Activated T-cell treated with anti-CD3 and anti-CD28 coated beads, Interleukin-2, amount 50 U/mL, for 1 hour (primary cell): Measurements from ENCODE around the gene LRFN3.
"Not testable (repeated sequence)": the region's sequence is repeated elsewhere in the genome, so short reads cannot be mapped to it uniquely, and the experiment has no call there.

ENCODE experiments used
- DNase-seq: peaks from one replicate; pipeline ENCODE4 v3.0.0-alpha.2; 2020

Gene LRFN3, protein sequence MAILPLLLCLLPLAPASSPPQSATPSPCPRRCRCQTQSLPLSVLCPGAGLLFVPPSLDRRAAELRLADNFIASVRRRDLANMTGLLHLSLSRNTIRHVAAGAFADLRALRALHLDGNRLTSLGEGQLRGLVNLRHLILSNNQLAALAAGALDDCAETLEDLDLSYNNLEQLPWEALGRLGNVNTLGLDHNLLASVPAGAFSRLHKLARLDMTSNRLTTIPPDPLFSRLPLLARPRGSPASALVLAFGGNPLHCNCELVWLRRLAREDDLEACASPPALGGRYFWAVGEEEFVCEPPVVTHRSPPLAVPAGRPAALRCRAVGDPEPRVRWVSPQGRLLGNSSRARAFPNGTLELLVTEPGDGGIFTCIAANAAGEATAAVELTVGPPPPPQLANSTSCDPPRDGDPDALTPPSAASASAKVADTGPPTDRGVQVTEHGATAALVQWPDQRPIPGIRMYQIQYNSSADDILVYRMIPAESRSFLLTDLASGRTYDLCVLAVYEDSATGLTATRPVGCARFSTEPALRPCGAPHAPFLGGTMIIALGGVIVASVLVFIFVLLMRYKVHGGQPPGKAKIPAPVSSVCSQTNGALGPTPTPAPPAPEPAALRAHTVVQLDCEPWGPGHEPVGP

DNA sequence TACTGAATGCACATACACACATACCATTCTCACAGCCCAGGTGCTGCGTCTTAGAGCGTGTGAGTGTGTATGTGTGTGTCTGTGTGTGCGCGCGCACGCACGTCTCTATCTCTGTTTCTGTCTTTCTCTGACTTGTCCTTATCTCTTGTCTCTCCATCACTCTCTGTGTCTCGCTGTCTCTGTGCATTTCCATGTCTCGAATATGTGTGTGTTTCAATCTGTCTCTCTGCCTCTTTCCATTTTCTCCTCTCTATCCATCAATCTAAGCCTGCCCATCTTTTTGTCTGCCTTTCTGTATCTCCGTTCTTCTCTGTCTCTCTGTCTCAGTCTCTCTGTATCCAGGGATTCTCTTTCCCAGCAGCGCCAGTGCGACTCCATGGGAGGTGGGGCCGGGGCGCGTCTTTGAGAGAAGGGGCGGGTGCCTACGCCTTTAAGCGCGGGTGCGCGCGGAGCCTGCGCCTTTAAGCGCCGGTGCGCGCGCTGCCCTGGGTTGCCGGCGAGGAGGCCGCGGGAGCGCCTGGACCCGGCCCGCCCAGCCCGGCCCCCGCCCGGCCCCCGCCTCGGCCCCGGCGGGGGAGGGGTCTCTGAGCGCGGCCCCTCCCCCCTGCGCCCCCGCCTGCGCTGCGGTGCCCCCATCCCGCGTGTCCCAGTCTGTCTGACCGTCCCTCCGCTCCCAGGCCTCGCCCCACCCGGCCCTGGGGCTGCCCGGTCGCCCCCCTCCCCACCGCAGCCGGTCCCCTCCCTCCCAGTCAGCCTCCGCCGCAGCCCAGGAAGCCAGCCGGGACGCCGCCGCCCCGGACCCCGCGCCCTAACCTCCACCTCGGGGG, at the start of gene LRFN3:
TSS of gene LRFN3 (plus strand) at position 464 of the 827 bp plus-strand sequence. CDS start 3,052 bp downstream, outside the sequence.
- peak; percentile 64 for DNase-seq

- no peak for DNase-seq
These were observed 49.0 kb upstream of the LRFN3 start for GRCh38 chr19:35887197-35887596.

DNA sequence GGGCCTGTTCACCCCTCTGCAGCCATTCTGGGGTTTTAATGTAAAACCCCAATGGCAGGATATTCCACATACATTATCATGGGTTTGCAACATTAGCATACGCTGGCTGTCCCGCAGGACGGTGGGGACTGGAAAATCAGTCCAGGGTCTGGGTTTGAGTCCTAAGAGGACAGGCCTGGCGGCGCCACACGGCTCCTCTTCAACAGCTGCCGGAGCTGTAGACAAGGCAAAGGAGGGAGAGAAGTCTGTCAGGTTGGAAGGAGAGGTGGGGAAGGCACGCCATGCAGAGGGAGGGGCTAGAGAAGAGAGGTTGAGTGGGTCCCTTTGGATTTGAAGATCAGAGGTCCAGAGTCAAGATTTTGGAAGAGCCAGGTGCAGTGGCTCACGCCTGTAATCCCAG, 47.8 kb upstream of the LRFN3 start:
- no peak for DNase-seq

GRCh38 chr19:35889370-35890112, 46.6 kb upstream of the LRFN3 start:
- peak; percentile 59 for DNase-seq

GRCh38 chr19:35890113-35890650, 46.0 kb upstream of the LRFN3 start:
- DNase-seq = peak; percentile 55

- not testable (repeated sequence) for DNase-seq
These were observed 44.4 kb upstream of the LRFN3 start for GRCh38 chr19:35891819-35892218.

DNA sequence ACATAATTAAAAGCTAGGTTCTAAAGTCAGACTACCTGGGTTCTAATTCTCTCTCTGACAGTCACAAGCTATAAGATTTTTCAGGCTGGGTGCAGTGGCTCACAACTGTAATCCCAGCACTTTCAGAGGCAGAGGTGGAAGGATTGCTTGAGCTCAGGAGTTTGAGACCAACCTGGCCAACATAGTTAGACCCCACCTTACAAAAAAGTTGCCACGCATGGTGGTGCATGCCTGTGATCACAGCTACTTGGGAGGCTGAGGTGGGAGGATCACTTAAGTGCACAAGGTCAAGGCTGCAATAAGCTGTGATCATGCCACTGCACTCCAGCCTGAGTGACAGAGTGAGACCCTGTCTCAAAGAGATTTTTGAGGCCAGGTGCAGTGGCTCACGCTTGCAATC, 41.8 kb upstream of the LRFN3 start:
- DNase-seq = no peak

- peak; percentile 47 for DNase-seq
These were observed 40.1 kb upstream of the LRFN3 start for GRCh38 chr19:35895911-35896642.

DNA sequence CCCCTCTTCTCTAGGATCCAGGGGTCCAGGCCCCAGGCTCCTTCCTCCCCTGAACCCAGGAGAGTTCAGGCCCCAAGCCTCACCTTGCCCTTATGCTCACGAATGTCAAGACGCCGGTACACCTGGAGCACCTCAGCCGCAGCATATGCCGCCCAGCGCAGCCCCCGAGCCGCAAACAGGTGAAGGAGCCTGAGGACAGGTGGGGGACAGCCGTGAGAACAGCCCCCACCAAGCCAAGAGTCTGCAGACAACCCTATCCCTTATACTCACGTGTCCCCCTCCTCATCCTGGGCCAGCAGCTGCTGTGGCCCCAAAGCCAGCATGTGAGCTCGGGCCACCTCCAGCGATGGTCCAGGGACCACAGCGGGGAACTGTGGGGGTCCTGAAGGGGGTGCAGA, 39.5 kb upstream of the LRFN3 start:
- DNase-seq = peak; percentile 41

DNA sequence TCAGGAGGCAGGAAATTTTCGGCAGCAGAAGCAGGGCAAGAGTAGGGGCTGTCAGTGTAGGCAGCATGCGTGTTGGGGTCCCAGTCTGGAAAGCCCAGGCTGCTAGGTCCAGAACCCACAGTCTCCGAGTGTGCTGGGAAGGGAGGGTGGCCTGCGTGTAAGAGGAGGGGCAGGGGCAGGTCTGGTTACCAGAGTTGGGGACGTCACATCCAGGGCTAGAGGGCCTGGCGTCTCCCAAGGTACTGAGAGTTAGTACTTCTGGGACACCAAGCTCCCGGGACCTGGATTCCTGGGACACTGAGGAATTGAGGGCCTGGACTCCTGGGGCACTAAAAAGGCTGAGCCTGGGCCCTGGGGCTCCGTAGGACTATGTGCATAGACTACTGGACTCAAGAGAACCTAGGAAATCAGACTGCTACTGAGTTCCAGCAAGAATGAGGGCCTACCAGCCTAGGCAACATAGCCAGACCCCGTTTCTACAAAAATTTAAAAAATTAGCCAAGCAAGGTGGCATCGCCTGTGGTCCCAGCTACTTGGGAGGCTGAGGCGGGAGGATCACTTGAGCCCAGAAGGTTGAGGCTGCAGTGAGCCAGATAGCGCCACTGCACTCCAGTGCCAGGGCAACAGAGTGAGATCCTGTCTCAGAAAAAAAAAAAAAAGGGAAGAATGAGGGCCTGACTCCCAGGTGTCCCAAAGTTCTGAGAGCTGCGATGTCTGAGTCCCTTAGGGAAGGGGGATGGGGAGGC, 38.3 kb upstream of the LRFN3 start:
- DNase-seq = peak; percentile 38

DNA sequence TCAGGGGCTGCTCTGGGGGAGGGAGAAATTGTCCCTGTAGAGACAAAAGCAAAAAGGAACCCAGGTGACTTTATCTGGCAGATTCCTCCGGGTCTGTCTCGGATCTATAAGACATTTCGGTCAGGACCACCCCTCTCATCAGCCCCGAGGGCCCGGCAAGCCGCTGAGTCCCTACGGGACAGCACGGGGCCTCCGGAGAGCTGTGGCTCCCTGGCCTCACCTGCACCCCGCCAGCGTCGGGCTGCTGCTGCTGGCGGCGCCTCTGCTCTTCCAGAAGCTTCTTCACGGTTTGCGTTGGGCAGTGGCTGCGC, 37.7 kb upstream of the LRFN3 start:
- no peak for DNase-seq

DNA sequence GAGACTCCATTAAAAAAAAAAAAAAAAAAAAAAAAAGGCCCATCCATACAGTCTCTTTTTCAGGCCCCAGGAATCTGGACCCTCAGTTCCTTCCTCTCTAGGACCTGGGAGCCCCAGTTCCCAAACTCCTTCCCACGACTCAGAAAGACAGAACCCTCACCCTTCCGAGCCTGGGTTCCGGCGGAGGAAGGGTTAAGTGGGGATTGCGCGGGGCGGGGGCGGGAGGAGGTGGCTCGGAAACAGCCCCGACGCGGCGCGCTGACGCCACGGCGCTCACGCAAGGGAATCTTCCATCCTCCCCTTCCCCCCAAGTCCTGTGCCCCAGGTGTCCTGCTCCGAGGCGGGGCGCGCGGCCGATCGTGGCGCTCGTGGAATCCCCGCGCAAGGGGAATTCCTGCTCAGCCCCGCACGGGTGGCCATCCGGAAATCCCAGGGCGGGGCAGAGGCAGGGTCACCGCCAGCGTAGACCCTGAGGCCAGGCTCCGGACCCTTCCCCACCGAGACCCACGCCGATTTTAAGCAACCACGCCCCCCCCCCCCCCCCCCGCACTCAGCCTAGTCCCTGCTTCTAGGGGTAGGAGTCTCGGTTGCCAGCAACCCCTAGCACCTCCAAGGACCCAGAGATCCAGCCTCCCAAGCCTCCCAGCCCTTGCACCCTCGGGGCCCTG, 36.5 kb upstream of the LRFN3 start:
- peak; percentile 87 for DNase-seq

GRCh38 chr19:35901055-35901644, 35.0 kb upstream of the LRFN3 start:
- DNase-seq = no peak

DNA sequence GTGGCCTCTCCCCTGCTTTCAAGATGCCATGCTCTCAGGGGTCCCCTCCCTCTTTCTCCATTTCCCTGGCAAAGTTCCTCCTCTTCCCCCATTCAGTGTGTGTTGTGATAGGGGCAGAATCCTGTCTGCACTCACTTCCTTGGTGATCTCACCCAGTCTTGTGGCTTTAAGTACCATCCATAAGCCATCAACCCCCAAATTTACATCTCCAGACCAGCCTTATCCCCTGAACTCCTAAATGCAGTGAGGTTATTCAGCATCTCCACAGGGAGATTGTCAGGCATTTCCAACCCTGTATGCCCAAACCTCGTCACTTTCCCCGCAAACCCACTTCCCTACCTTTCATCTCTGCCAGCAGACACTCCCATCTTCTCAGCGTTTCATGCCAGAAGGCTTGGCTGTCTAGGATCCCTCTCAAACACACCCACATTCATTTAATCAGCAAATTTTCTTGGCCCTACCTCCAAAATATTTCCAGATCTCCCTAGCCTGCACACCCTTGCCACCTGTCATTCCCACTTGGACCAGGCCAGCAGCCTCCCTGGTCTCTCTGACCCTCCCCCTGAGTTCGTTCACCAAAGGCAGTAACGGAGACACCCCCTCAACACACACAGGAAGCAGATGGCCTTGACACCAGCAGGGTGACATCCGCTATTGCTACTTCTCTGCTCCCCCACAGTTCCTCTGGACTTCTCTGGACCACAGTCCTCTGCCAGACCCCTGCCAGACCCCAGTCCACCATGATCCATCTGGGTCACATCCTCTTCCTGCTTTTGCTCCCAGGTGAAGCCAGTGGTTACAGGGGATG, 34.1 kb upstream of the LRFN3 start, which contains the start of gene HCST:
TSS of gene HCST (plus strand) at position 676 of the 808 bp plus-strand sequence. CDS start at position 741, 65 bp downstream.
- peak; percentile 61 for DNase-seq

- no peak for DNase-seq
These were observed 33.2 kb upstream of the LRFN3 start for GRCh38 chr19:35902870-35903475.

- peak; percentile 87 for DNase-seq
These were observed 32.5 kb upstream of the LRFN3 start for GRCh38 chr19:35903550-35904179.

GRCh38 chr19:35904311-35905068, 31.7 kb upstream of the LRFN3 start:
- no peak for DNase-seq
